ENCODE measurements around the gene TMEM272. TPM values are rescaled to one million over a fixed set of nuclear protein-coding genes. Genes with fewer than 3 reads are reported as not detected.

Gene TMEM272
- total RNA-seq, 1 experiment from 2014 or later, result 0.17 TPM

GRCh38 chr13:51782026-51782710 is 62.8 kb downstream of the TMEM272 start:
- Histone ChIP-seq H3K4me1 (ENCODE audit: control insufficient read depth in 1 of 2, insufficient read depth in 2 of 2, low read length in 2 of 2) (no peaks in the 10 kb centered on the region), H3K79me2 (ENCODE audit: insufficient read depth, low read length) (no peaks in the 10 kb centered on the region), H2AFZ (ENCODE audit: low read depth, low read length, poor library complexity, severe bottlenecking) (no peak overlapping the region), H3K36me3 (ENCODE audit: control insufficient read depth in 1 of 2, insufficient read depth in 2 of 2, low read length in 2 of 2) (no peaks in the 10 kb centered on the region), H4K20me1 (ENCODE audit: insufficient read depth) (no peaks in the 10 kb centered on the region), H3K4me3 (replicated peaks in 1 of 2; ENCODE audit: low read depth in 1 of 2, low read length in 2 of 2) (no peak overlapping the region), H3K9ac (ENCODE audit: low read length) (no peak overlapping the region), H3K9me3 (ENCODE audit: control insufficient read depth in 1 of 2, insufficient read depth in 1 of 2, low read depth in 1 of 2, low read length in 2 of 2) (no peaks in the 10 kb centered on the region), H3K9me2 (ENCODE audit: insufficient read depth) (no peaks in the 10 kb centered on the region), H3K27ac (ENCODE audit: low read depth, low read length) (no peak overlapping the region), H3K4me2 (ENCODE audit: low read length) (no peak overlapping the region), H3K27me3 (ENCODE audit: insufficient read depth, low read length) (no peaks in the 10 kb centered on the region)
- ChIA-PET RAD21 (ENCODE audit: low non-redundant PET in 1 of 2, low total read pairs in 2 of 2, uncharacterized antibody in 2 of 2, unreplicated experiment in 2 of 2) (no interaction called here), POLR2A (no interaction called here), CTCF (interaction anchor here (1.1 to 1.6 kb wide), 3 partner anchors 15 to 496 kb away, joined by 3 to 6 read pairs (median 4); no protein-coding TSS in a partner anchor)
- BruUV-seq (replicated peaks), result no TSS peak
- ATAC-seq (no peak), DNase-seq (ENCODE audit: low read depth, low spot score) (no peak)
- TF ChIP-seq EGR1 (IDR thresholded peaks at IDR 0.05; ENCODE audit: low read depth) (no peak), ATF3 (IDR thresholded peaks at IDR 0.05) (no peak), ZBTB33 (IDR thresholded peaks at IDR 0.05; ENCODE audit: extremely low read depth, insufficient replicate concordance, low read length) (no peak), RAD21 (IDR thresholded peaks at IDR 0.05; ENCODE audit: low read depth) (no peak), ELF1 (IDR thresholded peaks at IDR 0.05; ENCODE audit: borderline replicate concordance, low read depth) (no peak), EZH2 (IDR thresholded peaks at IDR 0.05) (no peak), CBX3 (IDR thresholded peaks at IDR 0.05; ENCODE audit: low read depth) (no peak), SIN3A (IDR thresholded peaks at IDR 0.05; ENCODE audit: low read depth) (no peak), POLR2A (IDR thresholded peaks at IDR 0.05; ENCODE audit: borderline replicate concordance, extremely low read depth, insufficient read depth, insufficient read length) (no peak), ZFX (IDR thresholded peaks at IDR 0.05) (no peak), EZH2phosphoT487 (IDR thresholded peaks at IDR 0.05; ENCODE audit: borderline replicate concordance) (no peak)
- intact Hi-C loops (cut with micrococcal nuclease), result loop anchor here (5.0 kb wide), 1 partner anchor 330 kb away; the partner anchor contains the start of gene INTS6
